HepG2 (cell line): Measurements from ENCODE around the gene ICAM5. TPM values are rescaled to one million over a fixed set of nuclear protein-coding genes. Genes with fewer than 3 reads are reported as not detected.

Source experiments
- ARID4A ChIP-seq: sonication (generic); formaldehyde crosslinking; IDR thresholded peaks from 2 replicates; pipeline ENCODE4 v1.5.0; 2020; ENCODE audit warnings: mild to moderate bottlenecking, missing genetic modification reagents, borderline replicate concordance
- CEBPG ChIP-seq: IDR thresholded peaks from 2 replicates; pipeline ENCODE4 v1.6.1; 2016
- CREB1 ChIP-seq, 2 experiments: fragments of 450-650 bp in 1 of 2; IDR thresholded peaks; 2 replicates each; pipeline ENCODE4 v1.6.1; 2016 to 2017; ENCODE audit warnings: control low read depth in 1 of 2, mild to moderate bottlenecking in 1 of 2, missing compliant biosample characterization in 1 of 2, missing genetic modification characterization in 1 of 2
- DBP ChIP-seq: sonication (generic); formaldehyde crosslinking; IDR thresholded peaks from 2 replicates; pipeline ENCODE4 v1.4.0; 2020; ENCODE audit warnings: missing genetic modification reagents; ENCODE audit errors: not compliant biosample characterization
- E2F1 ChIP-seq: sonication (generic); formaldehyde crosslinking; IDR thresholded peaks from 2 replicates; pipeline ENCODE4 v1.5.0; 2020; ENCODE audit warnings: missing genetic modification reagents
- JUNB ChIP-seq: sonication (generic); formaldehyde crosslinking; IDR thresholded peaks from 2 replicates; pipeline ENCODE4 v1.8.0; 2022; ENCODE audit warnings: missing genetic modification reagents, mild to moderate bottlenecking, borderline replicate concordance
- KLF9 ChIP-seq: IDR thresholded peaks from 2 replicates; pipeline ENCODE4 v1.6.1; 2016; ENCODE audit warnings: low read depth
- MNT ChIP-seq: fragments of 450-650 bp; IDR thresholded peaks from 2 replicates; pipeline ENCODE4 v1.6.1; 2016
- PCBP2 ChIP-seq: fragments of 200-400 bp; formaldehyde crosslinking; optimal IDR thresholded peaks from 2 replicates; pipeline ENCODE3; 2018; ENCODE audit warnings: low read length, low read depth; ENCODE audit not compliant: poor library complexity, severe bottlenecking
- POLR2A ChIP-seq, 2 experiments: IDR thresholded peaks; 2 replicates each; pipeline ENCODE4 v1.6.1; 2011; ENCODE audit warnings: low read depth in 2 of 2, low read length in 2 of 2, mild to moderate bottlenecking in 1 of 2, moderate library complexity in 1 of 2; ENCODE audit not compliant: insufficient read depth in 1 of 2
- ZFP82 ChIP-seq: sonication (generic); formaldehyde crosslinking; IDR thresholded peaks from 2 replicates; pipeline ENCODE4 v1.5.1; 2020; ENCODE audit warnings: mild to moderate bottlenecking, missing genetic modification reagents, borderline replicate concordance
- ZNF275 ChIP-seq: sonication (generic); formaldehyde crosslinking; IDR thresholded peaks from 2 replicates; pipeline ENCODE4 v1.8.0; 2022; ENCODE audit warnings: missing genetic modification reagents, mild to moderate bottlenecking, inconsistent platforms, borderline replicate concordance
- ZNF616 ChIP-seq: sonication (generic); formaldehyde crosslinking; IDR thresholded peaks from 2 replicates; pipeline ENCODE4 v1.5.0; 2020; ENCODE audit warnings: low read depth, mild to moderate bottlenecking, missing genetic modification reagents
- ZNF639 ChIP-seq: conservative IDR thresholded peaks from 2 replicates; pipeline ENCODE4 v1.6.1; 2018; ENCODE audit warnings: missing genetic modification reagents
- ZNF784 ChIP-seq: sonication (generic); formaldehyde crosslinking; IDR thresholded peaks from 2 replicates; pipeline ENCODE4 v1.5.1; 2020; ENCODE audit warnings: missing genetic modification reagents, mild to moderate bottlenecking, borderline replicate concordance
- polyA plus RNA-seq, 8 experiments: library from polyadenylated mRNA; depleted of rRNA in 3 of 8; stranded (reverse) in 7 of 8; unstranded in 1 of 8; fragments of >200 nt; fragmentation: Illumina TruSeq in 4 of 8; extraction: Trizol in 4 of 8; gene quantifications; 2 replicates each; pipeline versions ENCODE4 v1.2.1 to v1.2.3, GENCODE V29; 2011 to 2016; ENCODE audit warnings: low read depth in 4 of 8, missing spikeins in 1 of 8, mixed read lengths in 1 of 8; ENCODE audit not compliant: insufficient read depth in 1 of 8
- total RNA-seq, 5 experiments: library from RNA; depleted of rRNA; stranded (reverse); fragments of >200 nt; fragmentation: Illumina TruSeq; extraction: Trizol; gene quantifications; 2 replicates each; pipeline ENCODE4 v1.2.3, GENCODE V29; 2016; ENCODE audit warnings: low read depth in 1 of 5

The ICAM5 gene
- total and polyA plus RNA-seq, 2 of the 13 experiments (the other 11 are each of a cell fraction or from before 2014, with no cell fraction given), result 0.46 to 1.6 TPM

GRCh38 chr19:10334588-10335351 lies 45.0 kb downstream of the ICAM5 start (continued):
- TF ChIP-seq DBP (CRISPR knock-in tag) (no peak), ZNF616 (no peak; the same call in 1 of the 2 replicates), CREB1 (IDR thresholded peaks at IDR 0.05) (no peak), CREB1 (CRISPR knock-in tag; IDR thresholded peaks at IDR 0.05) (no peak), E2F1 (CRISPR knock-in tag) (no peak), ZNF275 (peak; percentile 46; the same call in 1 of the 2 replicates), ZFP82 (CRISPR knock-in tag) (no peak), ZNF784 (CRISPR knock-in tag) (no peak), KLF9 (CRISPR knock-in tag) (0 out of 2 replicates have a peak, but pooled peaks have one; percentile 61), MNT (peak; percentile 65), CEBPG (no peak), JUNB (no peak), ARID4A (peak; percentile 88), PCBP2 (no peak), POLR2A (IDR thresholded peaks at IDR 0.05; ENCODE audit: insufficient read depth in 1 of 2, low read depth in 2 of 2, low read length in 2 of 2) (peak; percentile 72 to 88; a peak in 3 of 4 replicates), ZNF639 (CRISPR knock-in tag) (no peak; the same call in 1 of the 2 replicates)
